GM13977 (cell line): ENCODE data around the gene DPM1.
"Not testable (repeated sequence)": the region's sequence is repeated elsewhere in the genome, so short reads cannot be mapped to it uniquely, and the experiment has no call there.

Source experiments
- DNase-seq: peaks from one replicate; pipeline ENCODE4 v3.0.0; 2012; ENCODE audit warnings: low spot score
- CTCF ChIP-seq: IDR thresholded peaks from 2 replicates; pipeline ENCODE4 v1.5.1; 2012; ENCODE audit warnings: mild to moderate bottlenecking, control low read depth; ENCODE audit not compliant: insufficient read depth; ENCODE audit errors: extremely low read depth, missing control alignments
- in situ Hi-C: fragments of 300-500 bp; cut with MboI; formaldehyde crosslinking; loops from one replicate; pipeline ENCODE4 v1.12.0; 2022; ENCODE audit warnings: low sequenced_read_pairs, low pct_unique_long_range_greater_than_20kb, mixed read lengths, inconsistent platforms; ENCODE audit not compliant: unreplicated experiment

The DPM1 gene

GRCh38 chr20:50981714-50982048, 23.3 kb upstream of the DPM1 start:
- DNase-seq, result no peak

GRCh38 chr20:50980851-50981713, 22.8 kb upstream of the DPM1 start:
- TF ChIP-seq CTCF, result peak; percentile 80
- in situ Hi-C loops, result loop anchor here (25.0 kb wide), 1 partner anchor 656 kb away; no protein-coding TSS in a partner anchor
- DNase-seq, result peak; percentile 75

More at GRCh38 chr20:50981714-50982048, 23.3 kb upstream of the DPM1 start:
- in situ Hi-C loops, result loop anchor here (25.0 kb wide), 1 partner anchor 656 kb away; no protein-coding TSS in a partner anchor
- TF ChIP-seq CTCF, result no peak

GRCh38 chr20:50980071-50980681, 21.8 kb upstream of the DPM1 start:
- no peak for TF ChIP-seq CTCF
- no peak for DNase-seq
- in situ Hi-C loops, result loop anchor here (25.0 kb wide), 1 partner anchor 657 kb away; no protein-coding TSS in a partner anchor

- not testable (repeated sequence) for DNase-seq
- in situ Hi-C loops, result loop anchor here (25.0 kb wide), 1 partner anchor 659 kb away; no protein-coding TSS in a partner anchor
Observed at GRCh38 chr20:50978533-50978932, 20.2 kb upstream of the DPM1 start.

- in situ Hi-C loops, result loop anchor here (25.0 kb wide), 1 partner anchor 660 kb away; no protein-coding TSS in a partner anchor
- DNase-seq, result no peak
Observed at GRCh38 chr20:50977066-50978021, 19.0 kb upstream of the DPM1 start.

More at GRCh38 chr20:50977066-50978021, 19.0 kb upstream of the DPM1 start:
- TF ChIP-seq CTCF, result no peak
